CD14-positive monocyte (primary cell): ENCODE data around the gene MSL1. TPM values are rescaled to one million over a fixed set of nuclear protein-coding genes. Genes with fewer than 3 reads are reported as not detected.

Source experiments
- DNase-seq, 3 donors: peaks; one replicate each; pipeline ENCODE4 v3.0.0-alpha.2; 2011 to 2022
- H2AFZ ChIP-seq: 2 replicates; pipeline ENCODE4 v1.6.0; 2012; ENCODE audit warnings: mild to moderate bottlenecking, low read depth, low read length, inconsistent platforms; ENCODE audit not compliant: insufficient read depth, poor library complexity, severe bottlenecking
- H3K27ac ChIP-seq, 2 donors: 1 replicate in 1 of 2; 2 replicates in 1 of 2; pipeline ENCODE4 v1.5.1; 2012 to 2013; ENCODE audit warnings: low read length in 2 of 2, control low read depth in 1 of 2, inconsistent platforms in 1 of 2, low read depth in 1 of 2, mild to moderate bottlenecking in 1 of 2
- H3K27me3 ChIP-seq, 2 donors: one replicate each; pipeline versions ENCODE4 v1.6.0 to v1.6.1; 2011 to 2013; ENCODE audit warnings: low read length in 2 of 2; ENCODE audit not compliant: control insufficient read depth in 2 of 2, insufficient read depth in 2 of 2
- H3K36me3 ChIP-seq, 2 donors: replicated peaks in 1 of 2; 1 replicate in 1 of 2; 2 replicates in 1 of 2; pipeline versions ENCODE4 v1.5.1 to v1.6.1; 2012 to 2013; ENCODE audit warnings: low read length in 2 of 2, control low read depth in 1 of 2, inconsistent platforms in 1 of 2, mild to moderate bottlenecking in 1 of 2; ENCODE audit not compliant: insufficient read depth in 2 of 2, control insufficient read depth in 1 of 2
- H3K4me1 ChIP-seq, 2 donors: 1 replicate in 1 of 2; 2 replicates in 1 of 2; pipeline versions ENCODE4 v1.5.1 to v1.6.1; 2012 to 2013; ENCODE audit warnings: low read length in 2 of 2, control low read depth in 1 of 2, inconsistent platforms in 1 of 2, mild to moderate bottlenecking in 1 of 2, moderate library complexity in 1 of 2; ENCODE audit not compliant: insufficient read depth in 2 of 2, control insufficient read depth in 1 of 2
- H3K4me2 ChIP-seq: replicated peaks from 2 replicates; pipeline ENCODE3; 2012; ENCODE audit warnings: low read length, moderate library complexity, mild to moderate bottlenecking; ENCODE audit not compliant: poor library complexity, severe bottlenecking; ENCODE audit errors: extremely low read depth
- H3K4me3 ChIP-seq, 3 experiments: fragments of 200-600 bp in 1 of 3; sonication (generic) in 1 of 3; replicated peaks in 1 of 3; 1 replicate in 2 of 3; 2 replicates in 1 of 3; pipeline ENCODE4 v1.5.1; 2011 to 2013; ENCODE audit warnings: low read length in 3 of 3, mild to moderate bottlenecking in 3 of 3, control low read depth in 2 of 3, low read depth in 2 of 3, inconsistent platforms in 1 of 3, moderate library complexity in 1 of 3
- H3K79me2 ChIP-seq: 2 replicates; pipeline ENCODE4 v1.6.0; 2012; ENCODE audit warnings: mild to moderate bottlenecking, control low read depth, inconsistent platforms, low read length, moderate library complexity; ENCODE audit not compliant: insufficient read depth
- H3K9ac ChIP-seq: 2 replicates; pipeline ENCODE4 v1.6.0; 2017; ENCODE audit warnings: low read length, mild to moderate bottlenecking; ENCODE audit not compliant: insufficient read depth, poor library complexity, severe bottlenecking
- H3K9me3 ChIP-seq, 2 donors: replicated peaks in 1 of 2; 1 replicate in 1 of 2; 2 replicates in 1 of 2; pipeline versions ENCODE4 v1.5.1 to v1.6.1; 2012 to 2013; ENCODE audit warnings: low read length in 2 of 2, control low read depth in 1 of 2; ENCODE audit not compliant: control insufficient read depth in 1 of 2, insufficient read depth in 1 of 2
- H4K20me1 ChIP-seq: 2 replicates; pipeline ENCODE4 v1.6.0; 2012; ENCODE audit warnings: mild to moderate bottlenecking, low read length, control low read depth, moderate library complexity; ENCODE audit not compliant: insufficient read depth
- H3K27ac Mint-ChIP-seq, 7 donors: one replicate each; pipeline ENCODE4 v1.8.0; 2020; ENCODE audit warnings: mild to moderate bottlenecking in 7 of 7, mixed read lengths in 7 of 7, moderate library complexity in 6 of 7, inconsistent platforms in 2 of 7
- H3K27me3 Mint-ChIP-seq, 3 donors: one replicate each; pipeline ENCODE4 v1.8.0; 2021 to 2022; ENCODE audit warnings: low read depth in 3 of 3, mild to moderate bottlenecking in 3 of 3, mixed read lengths in 3 of 3, moderate library complexity in 3 of 3, inconsistent platforms in 1 of 3
- H3K36me3 Mint-ChIP-seq, 2 donors: one replicate each; pipeline ENCODE4 v1.8.0; 2020; ENCODE audit warnings: mixed read lengths in 2 of 2, inconsistent platforms in 1 of 2, mild to moderate bottlenecking in 1 of 2
- H3K4me1 Mint-ChIP-seq: one replicate; pipeline ENCODE4 v1.8.0; 2020; ENCODE audit warnings: mild to moderate bottlenecking, mixed read lengths
- H3K4me3 Mint-ChIP-seq, 2 donors: one replicate each; pipeline ENCODE4 v1.8.0; 2020; ENCODE audit warnings: mild to moderate bottlenecking in 2 of 2, mixed read lengths in 2 of 2, moderate library complexity in 1 of 2
- H3K9me3 Mint-ChIP-seq, 7 donors: one replicate each; pipeline ENCODE4 v1.8.0; 2020 to 2022; ENCODE audit warnings: mixed read lengths in 7 of 7, mild to moderate bottlenecking in 6 of 7, moderate library complexity in 6 of 7, inconsistent platforms in 2 of 7
- CTCF ChIP-seq: fragments of 200-600 bp; IDR thresholded peaks from one replicate; pipeline ENCODE4 v1.8.0; 2022; ENCODE audit warnings: antibody characterized with exemption, mild to moderate bottlenecking
- WGBS: methylation state at CpG from one replicate; pipeline ENCODE4 v1.1.5; 2013; ENCODE audit warnings: missing lambda C conversion rate; ENCODE audit not compliant: insufficient coverage; 5-methylcytosine and 5-hydroxymethylcytosine counted together
- intact Hi-C, 2 donors: fragments of 100-400 bp; cut with micrococcal nuclease; formaldehyde crosslinking; loops; one replicate each; pipeline versions ENCODE4 v1.15.0 to v1.15.1; 2023
- polyA plus RNA-seq, 3 donors: library from polyadenylated mRNA; depleted of rRNA in 1 of 3; unstranded in 2 of 3; stranded (reverse) in 1 of 3; fragments of 300-500 nt in 2 of 3; fragments of >200 nt in 1 of 3; fragmentation: Illumina TruSeq in 2 of 3; gene quantifications; 1 replicate in 2 of 3; 2 replicates in 1 of 3; pipeline ENCODE4 v1.2.3, GENCODE V29; 2012 to 2021

Gene MSL1
- polyA plus RNA-seq, 3 donors, result 10.0 to 89.2 (median 11.4) TPM

GRCh38 chr17:40111221-40112128 is 10.3 kb upstream of the MSL1 start:
- no peaks in the 10 kb centered on the region for H4K20me1 ChIP-seq
- no peak overlapping the region for H3K9ac ChIP-seq
- peak overlapping the region in 1 of 3 experiments; percentile 24 for H3K4me3 ChIP-seq
- no peaks in the 10 kb centered on the region for H3K36me3 ChIP-seq
- peak; percentile 86 for TF ChIP-seq CTCF
- H3K4me3 Mint-ChIP-seq, result peak overlapping the region; percentile 48 to 71
- H3K27ac ChIP-seq, result peak overlapping the region; percentile 4 to 7
- H3K79me2 ChIP-seq, result no peaks in the 10 kb centered on the region
- peak; percentile 85 to 93 (median 87) for DNase-seq
- H3K27me3 Mint-ChIP-seq, result peaks cover 0 to 7% (median 0%) of the 10 kb centered on the region in 3 donors
- peaks cover 0 to 3% (median 0%) of the 10 kb centered on the region in 7 donors for H3K9me3 Mint-ChIP-seq
- peaks cover 51 to 63% of the 10 kb centered on the region in 2 donors for H3K4me1 ChIP-seq
- H3K27me3 ChIP-seq, result no peaks in the 10 kb centered on the region
- peaks cover 70% of the 10 kb centered on the region for H3K4me1 Mint-ChIP-seq
- H2AFZ ChIP-seq, result no peak overlapping the region
- H3K27ac Mint-ChIP-seq, result peak overlapping the region; percentile 70 to 88 (median 82)
- intact Hi-C loops, result loop anchor here (2.0 to 10.0 kb wide), 4 partner anchors 49 to 173 kb away; partner anchors contain the start of genes THRA (in 2 of the 2) and CDC6 (in 1 of the 2)
- no peaks in the 10 kb centered on the region for H3K36me3 Mint-ChIP-seq
- WGBS, result 0% methylated on average over 5 of the region's 12 CpGs
- peak overlapping the region; percentile 46 for H3K4me2 ChIP-seq
- H3K9me3 ChIP-seq, result no peaks in the 10 kb centered on the region

GRCh38 chr17:40112191-40112711 is 9.5 kb upstream of the MSL1 start:
- Histone ChIP-seq H3K36me3 (no peaks in the 10 kb centered on the region), H3K9ac (no peak overlapping the region), H2AFZ (no peak overlapping the region), H3K4me3 (no peak overlapping the region), H4K20me1 (no peaks in the 10 kb centered on the region), H3K79me2 (no peaks in the 10 kb centered on the region), H3K9me3 (no peaks in the 10 kb centered on the region), H3K4me2 (no peak overlapping the region), H3K4me1 (peaks cover 44 to 56% of the 10 kb centered on the region in 2 donors), H3K27ac (no peak overlapping the region), H3K27me3 (no peaks in the 10 kb centered on the region)
- intact Hi-C loops, result loop anchor here (2.0 to 10.0 kb wide), 3 partner anchors 50 to 173 kb away; partner anchors contain the start of genes CDC6 (in 1 of the 2) and THRA (in 1 of the 2)
- peaks cover 0 to 3% (median 0%) of the 10 kb centered on the region in 7 donors for H3K9me3 Mint-ChIP-seq
- WGBS, result 27% methylated on average over 2 of the region's 2 CpGs
- H3K4me1 Mint-ChIP-seq, result peaks cover 62% of the 10 kb centered on the region
- H3K36me3 Mint-ChIP-seq, result no peaks in the 10 kb centered on the region
- TF ChIP-seq CTCF, result no peak
- H3K27ac Mint-ChIP-seq, result peak overlapping the region; percentile 37 to 86 (median 80)
- no peak overlapping the region for H3K4me3 Mint-ChIP-seq
- no peak for DNase-seq
- H3K27me3 Mint-ChIP-seq, result peaks cover 0 to 3% (median 0%) of the 10 kb centered on the region in 3 donors
